ENCODE measurements around the gene SEC14L1.
A peak's percentile ranks its signal among the peaks of the same experiment; 100 is the strongest.
"Not testable (repeated sequence)": the region's sequence is repeated elsewhere in the genome, so short reads cannot be mapped to it uniquely, and the experiment has no call there.

Gene SEC14L1

GRCh38 chr17:77237232-77238008 is 96.7 kb downstream of the SEC14L1 start:
- DNase-seq (ENCODE audit: low read depth in 2 of 2) = no peak

- DNase-seq (ENCODE audit: low read depth in 2 of 2) = no peak
Measured at GRCh38 chr17:77240976-77241375, 100.2 kb downstream of the SEC14L1 start.

- no peak for DNase-seq (ENCODE audit: low read depth in 2 of 2)
Measured at GRCh38 chr17:77242118-77242851, 101.5 kb downstream of the SEC14L1 start.

GRCh38 chr17:77245162-77245926 is 104.6 kb downstream of the SEC14L1 start:
- DNase-seq (ENCODE audit: low read depth in 2 of 2) = no peak

GRCh38 chr17:77246110-77247047 is 105.6 kb downstream of the SEC14L1 start:
- no peak for DNase-seq (ENCODE audit: low read depth in 2 of 2)

- DNase-seq (ENCODE audit: low read depth in 2 of 2) = peak; percentile 67 to 72
Measured at GRCh38 chr17:77247048-77247541, 106.3 kb downstream of the SEC14L1 start.

- no peak for DNase-seq (ENCODE audit: low read depth in 2 of 2)
Measured at GRCh38 chr17:77247609-77248008, 106.8 kb downstream of the SEC14L1 start.

- no peak for DNase-seq (ENCODE audit: low read depth in 2 of 2)
Measured at GRCh38 chr17:77248216-77249114, 107.7 kb downstream of the SEC14L1 start.

- no peak for DNase-seq (ENCODE audit: low read depth in 2 of 2)
Measured at GRCh38 chr17:77251622-77252183, 110.9 kb downstream of the SEC14L1 start.

GRCh38 chr17:77252306-77252705 is 111.5 kb downstream of the SEC14L1 start:
- not testable (repeated sequence) for DNase-seq (ENCODE audit: low read depth in 2 of 2)

GRCh38 chr17:77253611-77254051 is 112.9 kb downstream of the SEC14L1 start:
- no peak for DNase-seq (ENCODE audit: low read depth in 2 of 2)

GRCh38 chr17:77254951-77255825 is 114.4 kb downstream of the SEC14L1 start:
- DNase-seq (ENCODE audit: low read depth in 2 of 2) = no peak

GRCh38 chr17:77255970-77256369 is 115.2 kb downstream of the SEC14L1 start:
- not testable (repeated sequence) for DNase-seq (ENCODE audit: low read depth in 2 of 2)

- DNase-seq (ENCODE audit: low read depth in 2 of 2) = no peak
Measured at GRCh38 chr17:77256710-77257109, 115.9 kb downstream of the SEC14L1 start.

GRCh38 chr17:77257169-77257568 is 116.4 kb downstream of the SEC14L1 start:
- DNase-seq (ENCODE audit: low read depth in 2 of 2) = no peak

- no peak for DNase-seq (ENCODE audit: low read depth in 2 of 2)
Measured at GRCh38 chr17:77257596-77258458, 117.1 kb downstream of the SEC14L1 start.

- DNase-seq (ENCODE audit: low read depth in 2 of 2) = no peak
Measured at GRCh38 chr17:77258638-77259037, 117.9 kb downstream of the SEC14L1 start.

Data from stimulated activated CD8-positive, alpha-beta memory T cell treated with anti-CD3 and anti-CD28 coated beads, Interleukin-15, amount 100 ng/mL, for 48 hours (primary cell).